Sigmoid colon (tissue), 3 donors: Measurements from ENCODE around the gene OSBPL5.

Source experiments
- CTCF ChIP-seq, 4 experiments: fragments of 450-650 bp in 3 of 4; fragments of 200-600 bp in 1 of 4; IDR thresholded peaks; one replicate each; pipeline ENCODE4 v1.5.1; 2016 to 2019; ENCODE audit warnings: antibody characterized with exemption in 4 of 4, mild to moderate bottlenecking in 3 of 4, moderate library complexity in 2 of 4
- POLR2A ChIP-seq, 2 donors: fragments of 450-650 bp; IDR thresholded peaks; one replicate each; pipeline ENCODE4 v1.6.1; 2016; ENCODE audit warnings: antibody characterized with exemption in 2 of 2, mild to moderate bottlenecking in 2 of 2, moderate library complexity in 2 of 2

- TF ChIP-seq CTCF (IDR thresholded peaks at IDR 0.05) (no peak), POLR2A (IDR thresholded peaks at IDR 0.05) (no peak)
Observed at GRCh38 chr11:3129591-3130268, 35.4 kb downstream of the OSBPL5 start.
